SK-N-SH treated with all-trans-retinoic acid at 6 μM for 48 hours (cell line): ENCODE results near the gene ADAMTS2.

Experiments used
- ATAC-seq: fragments of 200-7000 bp; cut with Tn5 transposase; 3 replicates; pipeline ENCODE4 v1.9.1; 2020; ENCODE audit warnings: mild to moderate bottlenecking, moderate library complexity
- BACH2 ChIP-seq: fragments of 250-450 bp; sonication (Bioruptor Pico); IDR thresholded peaks from 2 replicates; pipeline ENCODE4 v1.9.0; 2021; ENCODE audit warnings: mild to moderate bottlenecking, borderline replicate concordance
- CREB5 ChIP-seq: fragments of 250-450 bp; sonication (Bioruptor Pico); IDR thresholded peaks from 2 replicates; pipeline ENCODE4 v1.5.1; 2020; ENCODE audit warnings: low read depth, mild to moderate bottlenecking, moderate library complexity
- CSDC2 ChIP-seq: fragments of 250-450 bp; sonication (Bioruptor Pico); IDR thresholded peaks from 2 replicates; pipeline ENCODE4 v1.5.0; 2020; ENCODE audit warnings: mild to moderate bottlenecking, moderate library complexity
- ESRRG ChIP-seq: fragments of 250-450 bp; sonication (Bioruptor Pico); IDR thresholded peaks from 2 replicates; pipeline ENCODE4 v1.6.1; 2021; ENCODE audit warnings: mild to moderate bottlenecking
- GLIS3 ChIP-seq: fragments of 250-450 bp; sonication (Bioruptor Pico); IDR thresholded peaks from 2 replicates; pipeline ENCODE4 v1.5.0; 2020; ENCODE audit warnings: mild to moderate bottlenecking, moderate library complexity
- ISL1 ChIP-seq: fragments of 250-450 bp; sonication (Bioruptor Pico); IDR thresholded peaks from 2 replicates; pipeline ENCODE4 v2.1.2; 2022; ENCODE audit warnings: mild to moderate bottlenecking, moderate library complexity
- OSR1 ChIP-seq: fragments of 250-450 bp; sonication (Bioruptor Pico); IDR thresholded peaks from 2 replicates; pipeline ENCODE4 v1.8.0; 2022; ENCODE audit warnings: moderate library complexity, mild to moderate bottlenecking, inconsistent platforms
- PPARA ChIP-seq: fragments of 250-450 bp; sonication (Bioruptor Pico); IDR thresholded peaks from 2 replicates; pipeline ENCODE4 v1.5.0; 2020; ENCODE audit warnings: mild to moderate bottlenecking, borderline replicate concordance
- RARB ChIP-seq: fragments of 250-450 bp; sonication (Bioruptor Pico); IDR thresholded peaks from 2 replicates; pipeline ENCODE4 v1.8.0; 2021; ENCODE audit warnings: mild to moderate bottlenecking, moderate library complexity
- SNAI2 ChIP-seq: fragments of 250-450 bp; sonication (Bioruptor Pico); IDR thresholded peaks from 2 replicates; pipeline ENCODE4 v1.5.0; 2020; ENCODE audit warnings: mild to moderate bottlenecking, moderate library complexity
- TCF4 ChIP-seq: fragments of 250-450 bp; sonication (Bioruptor Pico); IDR thresholded peaks from 2 replicates; pipeline ENCODE4 v1.8.0; 2021; ENCODE audit warnings: mild to moderate bottlenecking, moderate library complexity, borderline replicate concordance
- TOX ChIP-seq: fragments of 250-450 bp; sonication (Bioruptor Pico); IDR thresholded peaks from 2 replicates; pipeline ENCODE4 v1.8.0; 2021; ENCODE audit warnings: mild to moderate bottlenecking, moderate library complexity, borderline replicate concordance
- ZC3H10 ChIP-seq: fragments of 250-450 bp; sonication (Bioruptor Pico); IDR thresholded peaks from 2 replicates; pipeline ENCODE4 v1.5.1; 2021; ENCODE audit warnings: mild to moderate bottlenecking, moderate library complexity
- ZFP30 ChIP-seq: fragments of 450-650 bp; formaldehyde crosslinking; IDR thresholded peaks from 2 replicates; pipeline ENCODE4 v1.5.0; 2022; ENCODE audit warnings: mild to moderate bottlenecking, moderate library complexity
- ZNF565 ChIP-seq: fragments of 450-650 bp; formaldehyde crosslinking; conservative IDR thresholded peaks from 2 replicates; pipeline ENCODE4 v1.5.0; 2020; ENCODE audit warnings: low read depth, mild to moderate bottlenecking, moderate library complexity
- ZNF70 ChIP-seq: fragments of 450-650 bp; formaldehyde crosslinking; IDR thresholded peaks from 2 replicates; pipeline ENCODE4 v1.5.0; 2020; ENCODE audit warnings: mild to moderate bottlenecking, moderate library complexity
- ZNF8 ChIP-seq: fragments of 450-650 bp; formaldehyde crosslinking; IDR thresholded peaks from 2 replicates; pipeline ENCODE4 v1.5.0; 2020; ENCODE audit warnings: mild to moderate bottlenecking, moderate library complexity
- TF ChIP-seq, protein P1 (sequence below): fragments of 250-450 bp; sonication (Bioruptor Pico); IDR thresholded peaks from 2 replicates; pipeline ENCODE4 v1.8.0; 2020; ENCODE audit warnings: mild to moderate bottlenecking, moderate library complexity, borderline replicate concordance
- TF ChIP-seq, protein P2 (sequence below): fragments of 250-450 bp; sonication (Bioruptor Pico); IDR thresholded peaks from 2 replicates; pipeline ENCODE4 v1.5.1; 2021; ENCODE audit warnings: mild to moderate bottlenecking, moderate library complexity
- TF ChIP-seq, protein P3 (sequence below): fragments of 250-450 bp; sonication (Bioruptor Pico); IDR thresholded peaks from 2 replicates; pipeline ENCODE4 v1.8.0; 2021; ENCODE audit warnings: low read depth, mild to moderate bottlenecking, moderate library complexity, borderline replicate concordance

Gene ADAMTS2

DNA sequence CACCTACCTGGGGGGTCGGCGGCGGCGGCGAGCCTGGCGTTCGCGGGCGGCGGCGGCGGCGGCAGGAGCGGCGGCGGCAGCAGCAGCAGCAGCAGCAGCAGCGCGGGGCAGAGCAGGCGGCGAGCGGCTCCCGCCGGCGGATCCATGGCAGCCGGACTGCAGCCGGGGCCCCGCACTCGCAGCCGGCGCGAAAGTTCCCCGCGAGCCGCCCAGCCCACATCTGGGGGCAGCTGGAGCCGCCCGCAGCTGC is 153 bp downstream of the ADAMTS2 start:
- ATAC-seq, result no peak
- TF ChIP-seq SNAI2 (no peak), OSR1 (CRISPR knock-in tag) (no peak), TOX (CRISPR knock-in tag) (no peak), PPARA (CRISPR knock-in tag) (no peak), ZNF565 (CRISPR knock-in tag) (no peak), RARB (no peak), GLIS3 (no peak), CREB5 (CRISPR knock-in tag) (no peak), ZFP30 (no peak)
- TF ChIP-seq, protein P1, sequence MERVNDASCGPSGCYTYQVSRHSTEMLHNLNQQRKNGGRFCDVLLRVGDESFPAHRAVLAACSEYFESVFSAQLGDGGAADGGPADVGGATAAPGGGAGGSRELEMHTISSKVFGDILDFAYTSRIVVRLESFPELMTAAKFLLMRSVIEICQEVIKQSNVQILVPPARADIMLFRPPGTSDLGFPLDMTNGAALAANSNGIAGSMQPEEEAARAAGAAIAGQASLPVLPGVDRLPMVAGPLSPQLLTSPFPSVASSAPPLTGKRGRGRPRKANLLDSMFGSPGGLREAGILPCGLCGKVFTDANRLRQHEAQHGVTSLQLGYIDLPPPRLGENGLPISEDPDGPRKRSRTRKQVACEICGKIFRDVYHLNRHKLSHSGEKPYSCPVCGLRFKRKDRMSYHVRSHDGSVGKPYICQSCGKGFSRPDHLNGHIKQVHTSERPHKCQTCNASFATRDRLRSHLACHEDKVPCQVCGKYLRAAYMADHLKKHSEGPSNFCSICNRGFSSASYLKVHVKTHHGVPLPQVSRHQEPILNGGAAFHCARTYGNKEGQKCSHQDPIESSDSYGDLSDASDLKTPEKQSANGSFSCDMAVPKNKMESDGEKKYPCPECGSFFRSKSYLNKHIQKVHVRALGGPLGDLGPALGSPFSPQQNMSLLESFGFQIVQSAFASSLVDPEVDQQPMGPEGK (CRISPR knock-in tag), result no peak
- TF ChIP-seq, protein P2, sequence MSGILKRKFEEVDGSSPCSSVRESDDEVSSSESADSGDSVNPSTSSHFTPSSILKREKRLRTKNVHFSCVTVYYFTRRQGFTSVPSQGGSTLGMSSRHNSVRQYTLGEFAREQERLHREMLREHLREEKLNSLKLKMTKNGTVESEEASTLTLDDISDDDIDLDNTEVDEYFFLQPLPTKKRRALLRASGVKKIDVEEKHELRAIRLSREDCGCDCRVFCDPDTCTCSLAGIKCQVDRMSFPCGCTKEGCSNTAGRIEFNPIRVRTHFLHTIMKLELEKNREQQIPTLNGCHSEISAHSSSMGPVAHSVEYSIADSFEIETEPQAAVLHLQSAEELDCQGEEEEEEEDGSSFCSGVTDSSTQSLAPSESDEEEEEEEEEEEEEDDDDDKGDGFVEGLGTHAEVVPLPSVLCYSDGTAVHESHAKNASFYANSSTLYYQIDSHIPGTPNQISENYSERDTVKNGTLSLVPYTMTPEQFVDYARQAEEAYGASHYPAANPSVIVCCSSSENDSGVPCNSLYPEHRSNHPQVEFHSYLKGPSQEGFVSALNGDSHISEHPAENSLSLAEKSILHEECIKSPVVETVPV (CRISPR knock-in tag), result no peak

GRCh38 chr5:179344431-179345182 is 654 bp downstream of the ADAMTS2 start:
- no peak for TF ChIP-seq OSR1 (CRISPR knock-in tag)
- no peak for TF ChIP-seq CSDC2 (CRISPR knock-in tag)
- no peak for TF ChIP-seq TCF4
- no peak for TF ChIP-seq GLIS3
- no peak for TF ChIP-seq CREB5 (CRISPR knock-in tag)
- TF ChIP-seq ESRRG, result no peak
- no peak for TF ChIP-seq ZNF8 (CRISPR knock-in tag)
- TF ChIP-seq ZNF70, result no peak
- no peak for TF ChIP-seq ISL1 (CRISPR knock-in tag)
- no peak for TF ChIP-seq ZC3H10 (CRISPR knock-in tag)
- TF ChIP-seq PPARA (CRISPR knock-in tag), result no peak
- TF ChIP-seq, protein P3, sequence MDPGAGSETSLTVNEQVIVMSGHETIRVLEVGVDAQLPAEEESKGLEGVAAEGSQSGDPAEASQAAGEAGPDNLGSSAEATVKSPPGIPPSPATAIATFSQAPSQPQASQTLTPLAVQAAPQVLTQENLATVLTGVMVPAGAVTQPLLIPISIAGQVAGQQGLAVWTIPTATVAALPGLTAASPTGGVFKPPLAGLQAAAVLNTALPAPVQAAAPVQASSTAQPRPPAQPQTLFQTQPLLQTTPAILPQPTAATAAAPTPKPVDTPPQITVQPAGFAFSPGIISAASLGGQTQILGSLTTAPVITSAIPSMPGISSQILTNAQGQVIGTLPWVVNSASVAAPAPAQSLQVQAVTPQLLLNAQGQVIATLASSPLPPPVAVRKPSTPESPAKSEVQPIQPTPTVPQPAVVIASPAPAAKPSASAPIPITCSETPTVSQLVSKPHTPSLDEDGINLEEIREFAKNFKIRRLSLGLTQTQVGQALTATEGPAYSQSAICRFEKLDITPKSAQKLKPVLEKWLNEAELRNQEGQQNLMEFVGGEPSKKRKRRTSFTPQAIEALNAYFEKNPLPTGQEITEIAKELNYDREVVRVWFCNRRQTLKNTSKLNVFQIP, result no peak
- no peak for TF ChIP-seq SNAI2
- no peak for TF ChIP-seq TOX (CRISPR knock-in tag)
- TF ChIP-seq ZFP30, result no peak
- TF ChIP-seq, protein P1 (CRISPR knock-in tag), result no peak
- TF ChIP-seq ZNF565 (CRISPR knock-in tag), result no peak
- TF ChIP-seq RARB, result no peak
- no peak; the same call in 2 of the 3 replicates for ATAC-seq

GRCh38 chr5:179343719-179344430 is 1.4 kb downstream of the ADAMTS2 start:
- TF ChIP-seq TCF4 (no peak), BACH2 (no peak), SNAI2 (no peak), ZNF8 (CRISPR knock-in tag) (no peak), ESRRG (no peak), CREB5 (CRISPR knock-in tag) (no peak), GLIS3 (no peak), OSR1 (CRISPR knock-in tag) (no peak), PPARA (CRISPR knock-in tag) (no peak)
- TF ChIP-seq, protein P1 (CRISPR knock-in tag), result no peak
- TF ChIP-seq, protein P3, result no peak
- peak; percentile 37; the same call in 1 of the 3 replicates for ATAC-seq
